Heart right ventricle (tissue), 16 donors: ENCODE measurements around the gene HERC4. TPM values are rescaled to one million over a fixed set of nuclear protein-coding genes. Genes with fewer than 3 reads are reported as not detected.

Experiments
- ATAC-seq, 8 donors: fragments of 200-7000 bp; cut with Tn5 transposase; one replicate each; pipeline ENCODE4 v1.9.1; 2020; ENCODE audit warnings: mild to moderate bottlenecking in 8 of 8, moderate library complexity in 8 of 8, moderate number of reproducible peaks in 1 of 8
- DNase-seq, 2 donors: peaks; one replicate each; pipeline ENCODE4 v3.0.0-alpha.2; 2020
- H3K27ac ChIP-seq, 10 donors: fragments of 200-600 bp; sonication (generic) in 2 of 10; one replicate each; pipeline versions ENCODE4 v1.5.0 to v1.8.0; 2020 to 2022; ENCODE audit warnings: mild to moderate bottlenecking in 3 of 10
- H3K27me3 ChIP-seq, 7 donors: fragments of 200-600 bp; one replicate each; pipeline ENCODE4 v1.8.0; 2021 to 2022; ENCODE audit warnings: mild to moderate bottlenecking in 2 of 7
- H3K36me3 ChIP-seq, 9 donors: fragments of 200-600 bp; sonication (generic) in 1 of 9; one replicate each; pipeline versions ENCODE4 v1.5.0 to v1.8.0; 2020 to 2022; ENCODE audit warnings: mild to moderate bottlenecking in 2 of 9
- H3K4me1 ChIP-seq, 9 donors: fragments of 200-600 bp; sonication (generic) in 1 of 9; one replicate each; pipeline versions ENCODE4 v1.5.0 to v1.8.0; 2020 to 2022; ENCODE audit warnings: mild to moderate bottlenecking in 4 of 9
- H3K4me3 ChIP-seq, 10 donors: fragments of 200-600 bp; sonication (generic) in 2 of 10; one replicate each; pipeline versions ENCODE4 v1.5.0 to v1.8.0; 2020 to 2022; ENCODE audit warnings: mild to moderate bottlenecking in 7 of 10, moderate library complexity in 2 of 10
- H3K9me3 ChIP-seq, 11 donors: fragments of 200-600 bp in 10 of 11; sonication (generic) in 2 of 11; one replicate each; pipeline versions ENCODE4 v1.5.0 to v1.8.0; 2013 to 2022; ENCODE audit warnings: mild to moderate bottlenecking in 2 of 11, control low read depth in 1 of 11, moderate library complexity in 1 of 11
- WGBS, 2 donors: extraction: QIAGEN DNeasy Blood & Tissue Kit; methylation state at CpG; one replicate each; pipeline ENCODE4 v1.1.7; 2013; ENCODE audit warnings: inconsistent platforms in 1 of 2; 5-methylcytosine and 5-hydroxymethylcytosine counted together
- intact Hi-C, 10 donors: fragments of 100-400 bp; cut with DNase I; formaldehyde crosslinking; loops; one replicate each; pipeline versions ENCODE4 v1.11.1 to v1.14.2; 2022
- polyA plus RNA-seq, 2 donors: library from polyadenylated mRNA; stranded (reverse); fragments of 200-250 nt; gene quantifications; one replicate each; pipeline ENCODE4 v1.2.3, GENCODE V29; 2013
- total RNA-seq, 10 donors: library from RNA; stranded (reverse); fragmentation: NEBNext Ultra II Directional in 3 of 10; extraction: Animal tissue kit (Norgen Biotek cat#: 25700) in 3 of 10; gene quantifications; one replicate each; pipeline versions ENCODE4 v1.2.1 to v1.2.4, GENCODE V29; 2021 to 2023
- TF ChIP-seq, protein P1 (sequence below), 9 donors: fragments of 200-600 bp; sonication (generic) in 2 of 9; IDR thresholded peaks; one replicate each; pipeline versions ENCODE4 v1.5.0 to v1.8.0; 2021 to 2022; ENCODE audit warnings: antibody characterized with exemption in 9 of 9, mild to moderate bottlenecking in 5 of 9, moderate library complexity in 1 of 9
- donor health status: Arrhythmogenic right ventricular cardiomyopathy.
- donor health status: ischemic (EF 13 %, LVEDD 7.1; RV severe dilation, severe dysfunction).
- donor health status: healthy with polysubstance abuse.
- donor health status: DM: no; HTN: yes; CAD: no.
- donor health status: DM: no; HTN: no; CAD: no.
- donor health status: ischemic (EF 25% LVEDD 6.9; RV normal size, moderate dysfunction).
- donor health status: ischemic (EF 25% LVEDD 5.7; RV mildly dilated, moderate dysfunction).
- donor health status: healthy.
- donor health status: DM: yes; HTN: yes; CAD: no.
- donor health status: Ischemic cardiomyopathy.
- donor health status: ischemic (EF 35%, LVEDD 5.7; RV mildly dilated, moderate dysfunction).
- donor health status: nonischemic (EF 11% LVEDD 7.7; RV severe dilation, severe dysfunction).
- donor health status: DM: yes; HTN: yes; CAD: no.
- donor health status: PGD.
- donor health status: ischemic (EF 29% LVEDD 5.4; RV normal size, mild dysfunction).
- donor health status: nonischemic (EF 23%, LVEDD 6.1; RV moderate dilation, normal function).

Gene HERC4
- total and polyA plus RNA-seq, 12 donors, result 10.0 to 42.1 (median 32.0) TPM

DNA sequence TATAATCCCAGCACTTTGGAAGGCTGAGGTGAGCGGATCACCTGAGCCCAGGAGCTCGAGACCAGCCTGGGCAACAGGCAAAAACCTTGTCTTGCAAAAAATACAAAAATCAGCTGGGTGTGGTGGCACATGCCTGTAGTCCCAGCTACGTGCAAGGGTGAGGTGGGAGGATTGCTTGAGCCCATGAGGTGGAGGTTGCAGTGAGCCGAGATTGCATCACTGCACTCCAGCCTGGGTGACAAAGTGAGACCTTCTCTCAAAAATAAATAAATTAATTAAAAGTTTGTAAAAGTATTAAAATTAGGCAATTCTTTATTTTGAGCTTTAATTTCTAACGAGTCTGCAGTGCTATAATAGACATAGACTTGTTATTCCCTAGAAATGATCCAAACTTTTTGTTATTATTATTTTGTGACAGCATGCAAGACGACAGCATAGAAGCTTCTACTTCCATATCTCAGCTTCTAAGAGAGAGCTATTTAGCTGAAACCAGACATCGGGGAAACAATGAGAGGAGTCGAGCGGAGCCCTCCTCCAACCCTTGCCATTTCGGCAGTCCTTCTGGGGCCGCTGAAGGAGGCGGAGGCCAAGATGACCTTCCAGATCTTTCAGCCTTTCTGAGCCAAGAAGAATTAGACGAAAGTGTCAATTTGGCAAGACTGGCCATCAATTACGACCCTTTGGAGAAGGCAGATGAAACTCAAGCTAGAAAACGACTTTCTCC, 46.1 kb upstream of the HERC4 start:
- intact Hi-C loops, result no loop called here
- ATAC-seq (peak in 2 of 8 donors; percentile 32 to 44), DNase-seq (no peak)
- Histone ChIP-seq H3K27me3 (no peaks in the 10 kb centered on the region), H3K36me3 (peaks cover 0 to 17% (median 0%) of the 10 kb centered on the region in 9 donors), H3K4me1 (peaks cover 0 to 66% (median 18%) of the 10 kb centered on the region in 9 donors), H3K27ac (peak overlapping the region in 4 of 10 donors; percentile 6 to 28 (median 14)), H3K9me3 (no peaks in the 10 kb centered on the region), H3K4me3 (peak overlapping the region in 4 of 10 donors; percentile 16 to 26 (median 18))
- WGBS, 2 donors, result 63 to 66% methylated on average over 15 of the region's 15 CpGs
- TF ChIP-seq, protein P1, sequence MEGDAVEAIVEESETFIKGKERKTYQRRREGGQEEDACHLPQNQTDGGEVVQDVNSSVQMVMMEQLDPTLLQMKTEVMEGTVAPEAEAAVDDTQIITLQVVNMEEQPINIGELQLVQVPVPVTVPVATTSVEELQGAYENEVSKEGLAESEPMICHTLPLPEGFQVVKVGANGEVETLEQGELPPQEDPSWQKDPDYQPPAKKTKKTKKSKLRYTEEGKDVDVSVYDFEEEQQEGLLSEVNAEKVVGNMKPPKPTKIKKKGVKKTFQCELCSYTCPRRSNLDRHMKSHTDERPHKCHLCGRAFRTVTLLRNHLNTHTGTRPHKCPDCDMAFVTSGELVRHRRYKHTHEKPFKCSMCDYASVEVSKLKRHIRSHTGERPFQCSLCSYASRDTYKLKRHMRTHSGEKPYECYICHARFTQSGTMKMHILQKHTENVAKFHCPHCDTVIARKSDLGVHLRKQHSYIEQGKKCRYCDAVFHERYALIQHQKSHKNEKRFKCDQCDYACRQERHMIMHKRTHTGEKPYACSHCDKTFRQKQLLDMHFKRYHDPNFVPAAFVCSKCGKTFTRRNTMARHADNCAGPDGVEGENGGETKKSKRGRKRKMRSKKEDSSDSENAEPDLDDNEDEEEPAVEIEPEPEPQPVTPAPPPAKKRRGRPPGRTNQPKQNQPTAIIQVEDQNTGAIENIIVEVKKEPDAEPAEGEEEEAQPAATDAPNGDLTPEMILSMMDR (IDR thresholded peaks at IDR 0.05), result no peak

DNA sequence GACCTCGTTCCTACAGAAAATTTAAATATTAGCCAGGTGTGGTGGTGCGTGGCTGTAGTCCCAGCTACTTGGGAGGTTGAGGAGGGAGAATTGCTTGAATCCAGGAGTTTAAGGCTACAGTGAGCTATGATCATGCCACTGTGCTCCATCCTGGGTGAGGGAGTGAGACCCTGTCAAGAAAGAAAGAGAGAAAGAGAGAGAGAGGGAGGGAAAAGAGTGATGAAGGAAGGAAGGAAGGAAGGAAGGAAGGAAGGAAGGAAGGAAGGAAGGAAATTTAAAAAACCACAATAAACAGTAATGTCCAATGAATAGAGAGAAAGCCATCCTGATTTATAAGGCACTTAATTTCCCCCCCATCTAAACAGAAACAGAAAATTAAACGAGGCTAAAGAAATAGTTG, 43.6 kb upstream of the HERC4 start:
- no peak overlapping the region for H3K4me3 ChIP-seq
- WGBS, 2 donors, result 76 to 86% methylated on average over 3 of the region's 3 CpGs
- no peaks in the 10 kb centered on the region for H3K9me3 ChIP-seq
- TF ChIP-seq, protein P1 (IDR thresholded peaks at IDR 0.05), result no peak
- peaks cover 0 to 17% (median 0%) of the 10 kb centered on the region in 9 donors for H3K36me3 ChIP-seq
- no peaks in the 10 kb centered on the region for H3K27me3 ChIP-seq
- H3K27ac ChIP-seq, result no peak overlapping the region
- ATAC-seq (no peak), DNase-seq (no peak)
- intact Hi-C loops, result no loop called here
- H3K4me1 ChIP-seq, result peaks cover 0 to 41% (median 8%) of the 10 kb centered on the region in 9 donors

DNA sequence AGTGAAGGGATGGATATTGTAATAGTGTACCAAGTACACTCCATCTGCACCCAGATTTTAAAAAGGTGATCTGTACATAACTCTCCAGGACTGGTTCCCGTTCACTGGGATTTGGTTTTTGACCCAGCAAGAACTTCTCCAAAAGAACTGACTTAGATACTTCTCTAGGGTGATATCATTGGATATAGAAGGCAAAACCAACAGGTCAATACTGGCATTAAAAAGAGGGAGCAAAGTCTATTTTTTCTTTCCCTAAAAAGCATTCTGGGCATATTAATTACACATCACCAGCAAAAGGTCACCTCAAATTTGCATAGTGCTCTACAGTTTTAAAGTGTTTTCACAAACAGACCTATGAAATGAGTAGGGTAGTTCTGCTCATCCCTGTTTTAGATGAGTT, 37.8 kb upstream of the HERC4 start:
- TF ChIP-seq, protein P1 (IDR thresholded peaks at IDR 0.05), result no peak
- H3K36me3 ChIP-seq, result no peaks in the 10 kb centered on the region
- ATAC-seq, result no peak
- 79 to 86% methylated on average over 1 of the region's 1 CpG for WGBS, 2 donors
- H3K9me3 ChIP-seq, result no peaks in the 10 kb centered on the region
- intact Hi-C loops, result no loop called here
- DNase-seq, result no peak
- peaks cover 0 to 3% (median 0%) of the 10 kb centered on the region in 9 donors for H3K4me1 ChIP-seq
- H3K27me3 ChIP-seq, result no peaks in the 10 kb centered on the region
- peak overlapping the region in 5 of 10 donors; percentile 75 to 89 (median 84) for H3K27ac ChIP-seq
- H3K4me3 ChIP-seq, result peak overlapping the region in 6 of 10 donors; percentile 32 to 58 (median 52)

DNA sequence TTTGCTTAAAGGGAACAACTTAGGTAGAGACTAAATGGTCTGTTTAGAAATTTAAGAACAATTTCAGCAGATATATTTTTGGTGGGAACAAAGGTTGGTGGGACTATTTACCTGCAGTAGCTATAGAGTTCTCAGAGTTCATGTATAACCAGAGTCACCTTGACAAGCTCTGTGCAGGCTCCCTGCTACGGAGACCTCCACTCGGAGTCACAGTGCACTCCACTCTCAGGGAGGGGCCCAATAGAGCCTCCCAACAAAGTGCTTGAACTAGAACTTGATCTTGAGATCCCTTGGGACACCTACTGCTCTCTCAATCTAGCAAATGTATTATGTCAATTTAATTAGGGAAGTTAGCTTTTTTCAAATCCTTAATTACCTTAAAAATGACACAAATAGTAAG, 36.5 kb upstream of the HERC4 start:
- Histone ChIP-seq H3K4me3 (peak overlapping the region in 9 of 10 donors; percentile 29 to 58 (median 44)), H3K27ac (peak overlapping the region; percentile 18 to 89 (median 76)), H3K9me3 (no peaks in the 10 kb centered on the region), H3K4me1 (peaks cover 0 to 3% (median 0%) of the 10 kb centered on the region in 9 donors), H3K36me3 (no peaks in the 10 kb centered on the region), H3K27me3 (no peaks in the 10 kb centered on the region)
- DNase-seq (peak in 1 of 2 donors; percentile 22), ATAC-seq (peak in 7 of 8 donors; percentile 42 to 86 (median 76))
- WGBS, 2 donors, result 43 to 69% methylated on average over 2 of the region's 2 CpGs
- intact Hi-C loops, result no loop called here
- TF ChIP-seq, protein P1 (IDR thresholded peaks at IDR 0.05), result no peak
